NCI-H748 treated with DMSO at 0.1 percent for 48 hours (cell line): ENCODE data around the gene KMT2B.

Source experiments
- DNase-seq: peaks from one replicate; lab custom pipeline; 2025; lab: John Stamatoyannopoulos, UW

Gene KMT2B

DNA sequence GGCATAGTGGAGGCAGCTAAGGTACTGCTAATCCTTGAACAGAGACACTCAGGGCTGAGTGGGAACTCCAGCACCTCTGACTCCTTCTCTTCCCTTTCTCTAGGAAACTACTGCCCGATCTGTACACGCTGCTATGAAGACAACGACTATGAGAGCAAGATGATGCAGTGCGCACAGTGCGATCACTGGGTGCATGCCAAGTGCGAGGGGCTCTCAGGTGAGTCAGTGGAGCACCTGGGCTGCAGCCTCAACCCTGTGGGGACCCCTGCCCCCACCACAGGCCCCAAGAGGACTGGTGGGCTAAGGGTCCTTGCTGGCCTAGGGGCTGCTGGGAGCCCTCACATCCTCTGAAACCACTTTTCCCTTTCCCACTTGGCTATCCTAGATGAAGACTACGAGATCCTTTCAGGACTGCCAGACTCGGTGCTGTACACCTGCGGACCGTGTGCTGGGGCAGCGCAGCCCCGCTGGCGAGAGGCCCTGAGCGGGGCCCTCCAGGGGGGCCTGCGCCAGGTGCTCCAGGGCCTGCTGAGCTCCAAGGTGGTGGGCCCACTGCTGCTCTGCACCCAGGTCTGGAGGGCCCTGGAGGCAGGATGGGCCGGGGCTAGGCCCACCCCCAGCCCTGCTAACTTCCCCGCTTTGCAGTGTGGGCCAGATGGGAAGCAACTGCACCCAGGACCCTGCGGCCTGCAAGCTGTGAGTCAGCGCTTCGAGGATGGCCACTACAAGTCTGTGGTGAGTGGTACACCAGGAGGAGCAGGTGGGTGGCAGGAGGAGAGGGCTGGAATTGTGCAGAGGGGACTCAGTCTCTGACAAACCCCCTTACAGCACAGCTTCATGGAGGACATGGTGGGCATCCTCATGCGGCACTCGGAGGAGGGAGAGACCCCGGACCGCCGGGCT is 9.5 kb downstream of the KMT2B start:
- DNase-seq, result no peak

GRCh38 chr19:35727956-35728706 is 10.3 kb downstream of the KMT2B start:
- no peak for DNase-seq

DNA sequence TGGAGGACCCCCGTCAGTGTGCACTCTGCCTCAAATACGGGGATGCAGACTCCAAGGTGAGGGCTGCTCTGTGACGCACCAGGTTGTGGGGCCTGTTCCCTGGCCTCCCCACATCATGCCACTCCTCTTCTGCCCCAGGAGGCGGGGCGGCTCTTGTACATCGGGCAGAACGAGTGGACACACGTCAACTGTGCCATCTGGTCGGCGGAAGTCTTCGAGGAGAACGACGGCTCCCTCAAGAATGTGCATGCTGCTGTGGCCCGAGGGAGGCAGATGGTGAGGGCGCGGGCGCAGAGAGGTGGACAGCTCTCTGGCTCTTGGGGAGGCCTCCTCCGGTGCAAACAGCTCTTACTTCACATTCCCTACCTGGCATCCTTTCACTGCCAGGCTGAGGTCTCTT is 11.2 kb downstream of the KMT2B start:
- DNase-seq, result no peak

DNA sequence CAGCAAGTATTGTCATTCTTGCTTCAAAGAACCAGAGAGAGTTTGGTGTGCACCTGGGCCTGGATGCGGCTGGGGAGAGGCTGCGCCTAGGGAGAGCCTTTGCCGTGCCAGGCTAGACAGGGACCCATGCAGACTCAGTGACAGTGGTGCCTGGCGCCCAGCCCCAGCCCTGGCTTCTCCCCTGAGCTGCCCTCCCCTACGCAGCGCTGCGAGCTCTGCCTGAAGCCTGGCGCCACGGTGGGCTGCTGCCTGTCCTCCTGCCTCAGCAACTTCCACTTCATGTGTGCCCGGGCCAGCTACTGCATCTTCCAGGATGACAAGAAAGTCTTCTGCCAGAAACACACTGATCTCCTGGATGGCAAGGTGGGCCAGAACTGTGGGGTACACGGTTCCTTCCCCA is 12.0 kb downstream of the KMT2B start:
- DNase-seq, result no peak

GRCh38 chr19:35730326-35730725 is 12.5 kb downstream of the KMT2B start:
- DNase-seq, result no peak

DNA sequence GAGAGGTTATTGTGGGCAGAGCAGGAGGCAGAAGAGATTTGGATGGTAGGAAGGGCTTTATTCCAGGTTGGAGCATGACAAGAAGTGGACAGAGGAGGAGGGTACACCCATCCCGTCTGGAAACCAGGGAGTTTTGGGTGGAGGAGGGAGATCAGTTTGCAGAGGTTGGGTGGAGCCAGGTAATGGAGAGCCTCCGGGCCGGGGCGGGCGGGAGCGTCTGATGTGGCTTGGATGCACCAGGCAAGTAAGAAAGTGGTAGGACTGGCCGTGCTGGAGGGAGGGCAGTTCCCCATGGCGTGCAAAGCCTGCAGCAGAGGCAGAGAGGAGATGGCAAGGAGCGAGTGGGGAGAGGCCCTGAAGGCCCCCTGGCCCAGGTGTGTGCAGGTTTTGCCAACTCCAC is 13.6 kb downstream of the KMT2B start:
- no peak for DNase-seq

DNA sequence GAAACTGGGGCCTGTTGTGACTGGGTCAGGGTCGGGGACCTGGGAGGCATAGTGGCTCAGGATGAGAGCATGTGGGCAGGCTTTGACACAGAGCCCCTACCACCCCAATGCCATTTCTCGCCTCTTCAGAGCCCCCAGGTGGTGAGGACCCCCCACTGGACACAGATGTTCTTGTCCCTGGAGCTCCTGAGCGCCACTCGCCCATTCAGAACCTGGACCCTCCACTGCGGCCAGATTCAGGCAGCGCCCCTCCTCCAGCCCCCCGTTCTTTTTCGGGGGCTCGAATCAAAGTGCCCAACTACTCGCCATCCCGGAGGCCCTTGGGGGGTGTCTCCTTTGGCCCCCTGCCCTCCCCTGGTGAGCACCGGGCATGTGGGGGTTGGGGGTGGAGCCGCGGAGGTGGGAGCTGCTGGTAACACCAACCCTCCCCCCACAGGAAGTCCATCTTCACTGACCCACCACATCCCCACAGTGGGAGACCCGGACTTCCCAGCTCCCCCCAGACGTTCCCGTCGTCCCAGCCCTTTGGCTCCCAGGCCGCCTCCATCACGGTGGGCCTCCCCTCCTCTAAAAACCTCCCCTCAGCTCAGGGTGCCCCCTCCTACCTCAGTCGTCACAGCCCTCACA is 14.1 kb downstream of the KMT2B start:
- no peak for DNase-seq

DNA sequence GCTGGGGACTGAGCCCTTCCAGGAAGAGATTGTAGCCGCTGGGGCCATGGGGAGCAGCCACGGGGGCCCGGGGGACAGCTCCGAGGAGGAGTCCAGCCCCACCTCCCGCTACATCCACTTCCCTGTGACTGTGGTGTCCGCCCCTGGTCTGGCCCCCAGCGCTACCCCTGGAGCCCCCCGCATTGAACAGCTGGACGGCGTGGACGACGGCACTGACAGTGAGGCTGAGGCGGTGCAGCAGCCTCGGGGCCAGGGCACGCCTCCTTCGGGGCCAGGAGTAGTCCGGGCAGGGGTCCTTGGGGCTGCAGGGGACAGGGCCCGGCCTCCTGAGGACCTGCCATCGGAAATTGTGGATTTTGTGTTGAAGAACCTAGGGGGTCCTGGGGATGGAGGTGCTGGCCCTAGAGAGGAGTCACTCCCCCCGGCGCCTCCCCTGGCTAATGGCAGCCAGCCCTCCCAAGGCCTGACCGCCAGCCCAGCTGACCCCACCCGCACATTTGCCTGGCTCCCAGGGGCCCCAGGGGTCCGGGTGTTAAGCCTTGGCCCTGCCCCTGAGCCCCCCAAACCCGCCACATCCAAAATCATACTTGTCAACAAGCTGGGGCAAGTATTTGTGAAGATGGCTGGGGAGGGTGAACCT is 14.9 kb downstream of the KMT2B start:
- no peak for DNase-seq

DNA sequence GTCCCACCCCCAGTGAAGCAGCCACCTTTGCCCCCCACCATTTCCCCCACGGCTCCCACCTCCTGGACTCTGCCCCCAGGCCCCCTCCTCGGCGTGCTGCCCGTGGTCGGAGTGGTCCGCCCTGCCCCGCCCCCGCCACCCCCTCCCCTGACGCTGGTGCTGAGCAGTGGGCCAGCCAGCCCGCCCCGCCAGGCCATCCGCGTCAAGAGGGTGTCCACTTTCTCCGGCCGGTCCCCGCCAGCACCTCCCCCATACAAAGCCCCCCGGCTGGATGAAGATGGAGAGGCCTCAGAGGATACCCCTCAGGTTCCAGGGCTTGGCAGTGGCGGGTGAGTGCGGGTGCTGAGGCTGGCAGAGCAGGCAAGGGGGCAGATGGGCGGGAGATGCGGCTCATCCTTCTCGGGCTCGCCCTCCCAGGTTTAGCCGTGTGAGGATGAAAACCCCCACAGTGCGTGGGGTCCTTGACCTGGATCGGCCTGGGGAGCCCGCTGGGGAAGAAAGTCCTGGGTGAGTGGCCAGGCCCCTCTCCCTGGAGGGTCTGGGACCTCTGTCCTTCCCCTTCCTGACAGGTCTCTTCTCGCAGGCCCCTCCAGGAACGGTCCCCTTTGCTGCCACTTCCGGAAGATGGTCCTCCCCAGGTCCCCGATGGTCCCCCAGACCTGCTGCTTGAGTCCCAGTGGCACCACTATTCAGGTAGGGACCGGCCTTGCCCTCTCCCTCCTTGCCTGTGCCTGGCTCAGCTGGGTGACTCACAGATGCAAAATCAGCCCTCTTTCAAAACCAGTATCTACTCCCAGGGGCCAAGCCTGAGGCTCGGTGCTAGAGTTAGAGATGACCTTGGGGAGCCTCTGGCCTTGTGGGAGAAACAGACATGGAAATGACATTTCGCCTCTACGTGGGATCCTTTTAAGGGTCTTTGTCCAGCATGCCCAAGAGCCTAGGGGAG is 15.7 kb downstream of the KMT2B start:
- no peak for DNase-seq

DNA sequence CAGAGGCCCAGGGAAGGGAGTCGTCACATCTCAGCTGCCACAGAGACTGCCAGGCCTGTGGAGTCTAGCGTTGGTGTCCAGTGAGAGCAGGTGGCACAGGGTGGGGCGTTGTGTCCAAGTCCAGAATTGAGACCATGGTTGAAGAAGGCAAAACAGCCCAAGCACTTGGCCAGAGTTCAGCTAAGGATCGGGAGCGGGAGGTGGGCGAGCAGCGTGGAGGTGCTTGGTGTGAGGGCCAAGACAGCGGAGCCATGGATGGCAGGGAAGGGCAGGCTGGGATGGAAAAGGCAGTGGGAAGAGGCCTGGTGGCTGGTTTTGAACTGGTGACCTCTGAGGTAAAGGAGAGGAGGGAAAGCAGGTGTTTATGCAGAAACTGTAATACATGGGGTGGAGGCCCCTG is 16.5 kb downstream of the KMT2B start:
- DNase-seq, result no peak

DNA sequence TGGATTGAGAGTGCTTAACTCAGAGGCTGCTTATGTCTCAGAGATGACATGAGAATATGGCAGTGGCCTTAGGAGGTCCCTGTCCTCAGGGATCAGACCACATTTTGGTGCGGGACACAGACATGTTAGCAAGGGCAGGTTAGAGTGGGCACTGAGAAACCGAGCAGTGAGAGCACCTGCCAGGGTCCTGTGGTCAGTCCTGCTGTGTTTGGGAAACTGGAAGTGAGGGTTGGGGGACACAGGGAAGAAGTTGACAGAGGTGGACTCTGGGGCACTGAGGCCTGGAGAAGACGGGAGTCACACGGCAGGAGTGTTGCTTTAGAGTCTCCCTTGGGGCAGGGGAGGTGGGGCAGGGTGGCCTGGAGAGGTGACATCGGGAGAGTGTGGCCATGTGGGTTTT is 17.1 kb downstream of the KMT2B start:
- DNase-seq, result no peak

DNA sequence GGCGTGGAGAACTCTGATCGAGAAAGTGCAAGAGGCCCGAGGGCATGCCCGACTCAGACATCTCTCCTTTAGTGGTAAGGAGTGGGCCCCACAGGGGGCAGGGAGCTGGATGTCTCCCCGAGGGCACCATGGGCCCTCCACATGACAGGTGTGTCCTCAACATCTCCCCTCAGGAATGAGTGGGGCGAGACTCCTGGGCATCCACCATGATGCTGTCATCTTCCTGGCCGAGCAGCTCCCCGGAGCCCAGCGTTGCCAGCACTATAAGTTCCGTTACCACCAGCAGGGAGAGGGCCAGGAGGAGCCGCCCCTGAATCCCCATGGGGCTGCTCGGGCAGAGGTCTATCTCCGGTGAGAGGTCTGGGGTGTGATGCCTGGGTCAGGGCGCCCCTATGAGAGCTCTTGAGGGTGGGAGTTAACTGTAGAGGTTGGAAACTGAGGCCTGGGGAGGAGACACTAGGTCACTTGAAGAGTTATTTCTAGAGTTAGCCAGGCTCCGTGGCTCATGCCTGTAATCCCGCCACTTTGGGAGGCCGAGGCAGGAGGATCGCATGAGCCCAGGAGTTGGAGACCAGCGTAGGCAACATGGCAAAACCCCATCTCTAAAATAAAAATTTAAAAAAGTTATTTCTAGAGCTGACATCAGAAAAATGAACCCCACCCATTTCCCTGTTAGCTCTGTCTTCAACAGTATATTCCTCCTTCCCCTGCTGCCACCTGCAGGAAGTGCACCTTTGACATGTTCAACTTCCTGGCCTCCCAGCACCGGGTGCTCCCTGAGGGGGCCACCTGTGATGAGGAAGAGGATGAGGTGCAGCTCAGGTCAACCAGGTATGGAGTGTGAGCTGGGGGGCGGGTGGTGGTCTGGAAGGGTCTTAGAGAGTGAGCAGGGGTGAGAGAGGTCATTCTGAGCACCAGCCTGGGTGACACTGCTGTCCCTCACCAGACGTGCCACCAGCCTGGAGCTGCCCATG is 19.4 kb downstream of the KMT2B start:
- no peak for DNase-seq

DNA sequence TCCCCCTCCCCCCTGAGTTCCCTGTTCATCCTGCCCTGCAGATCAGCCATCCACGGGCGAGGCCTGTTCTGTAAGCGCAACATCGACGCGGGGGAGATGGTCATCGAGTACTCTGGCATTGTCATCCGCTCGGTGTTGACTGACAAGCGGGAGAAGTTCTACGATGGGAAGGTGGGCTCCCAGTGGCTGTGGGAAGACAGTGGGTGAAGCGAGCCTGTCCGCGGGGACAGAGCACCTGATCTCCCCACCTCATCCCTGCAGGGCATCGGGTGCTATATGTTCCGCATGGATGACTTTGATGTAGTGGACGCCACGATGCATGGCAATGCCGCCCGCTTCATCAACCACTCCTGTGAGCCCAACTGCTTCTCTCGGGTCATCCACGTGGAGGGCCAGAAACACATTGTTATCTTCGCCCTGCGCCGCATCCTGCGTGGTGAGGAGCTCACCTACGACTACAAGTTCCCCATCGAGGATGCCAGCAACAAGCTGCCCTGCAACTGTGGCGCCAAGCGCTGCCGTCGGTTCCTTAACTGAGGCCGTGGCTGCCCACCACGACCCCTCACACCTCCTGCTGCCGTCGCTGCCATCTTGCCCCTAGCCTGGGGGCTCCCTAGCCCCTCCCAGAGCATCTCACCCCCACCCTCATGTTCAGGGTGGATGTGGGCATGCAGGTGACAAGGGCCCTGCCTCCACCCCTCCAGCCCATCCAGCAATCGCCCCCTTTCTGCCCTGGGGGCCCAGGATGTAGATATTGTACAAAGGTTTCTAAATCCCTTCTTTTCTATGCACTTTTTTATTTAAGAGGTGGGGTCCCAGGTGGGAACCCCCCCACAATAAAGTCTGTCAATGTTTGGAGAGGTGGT is 20.5 kb downstream of the KMT2B start:
- no peak for DNase-seq

DNA sequence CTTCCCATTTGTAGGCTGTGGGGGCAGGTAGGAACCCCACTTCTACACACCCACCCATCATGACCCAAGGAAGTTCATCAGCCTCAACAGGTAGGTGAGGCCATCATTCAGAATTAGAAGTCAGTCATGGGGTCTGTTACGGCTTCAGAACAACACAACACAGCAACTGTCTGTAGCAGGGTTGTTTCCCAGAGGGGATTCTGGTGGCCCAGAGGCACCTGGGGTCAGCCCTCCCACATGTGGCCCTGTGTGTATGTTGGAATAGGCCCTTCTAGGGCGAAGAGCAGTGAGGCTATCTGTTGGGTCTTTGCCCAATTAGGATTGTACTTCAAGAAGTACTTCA is 21.1 kb downstream of the KMT2B start:
- DNase-seq, result no peak

- no peak for DNase-seq
Measured at GRCh38 chr19:35739275-35740107, 21.7 kb downstream of the KMT2B start.

- no peak for DNase-seq
Measured at GRCh38 chr19:35740108-35740422, 22.3 kb downstream of the KMT2B start.

DNA sequence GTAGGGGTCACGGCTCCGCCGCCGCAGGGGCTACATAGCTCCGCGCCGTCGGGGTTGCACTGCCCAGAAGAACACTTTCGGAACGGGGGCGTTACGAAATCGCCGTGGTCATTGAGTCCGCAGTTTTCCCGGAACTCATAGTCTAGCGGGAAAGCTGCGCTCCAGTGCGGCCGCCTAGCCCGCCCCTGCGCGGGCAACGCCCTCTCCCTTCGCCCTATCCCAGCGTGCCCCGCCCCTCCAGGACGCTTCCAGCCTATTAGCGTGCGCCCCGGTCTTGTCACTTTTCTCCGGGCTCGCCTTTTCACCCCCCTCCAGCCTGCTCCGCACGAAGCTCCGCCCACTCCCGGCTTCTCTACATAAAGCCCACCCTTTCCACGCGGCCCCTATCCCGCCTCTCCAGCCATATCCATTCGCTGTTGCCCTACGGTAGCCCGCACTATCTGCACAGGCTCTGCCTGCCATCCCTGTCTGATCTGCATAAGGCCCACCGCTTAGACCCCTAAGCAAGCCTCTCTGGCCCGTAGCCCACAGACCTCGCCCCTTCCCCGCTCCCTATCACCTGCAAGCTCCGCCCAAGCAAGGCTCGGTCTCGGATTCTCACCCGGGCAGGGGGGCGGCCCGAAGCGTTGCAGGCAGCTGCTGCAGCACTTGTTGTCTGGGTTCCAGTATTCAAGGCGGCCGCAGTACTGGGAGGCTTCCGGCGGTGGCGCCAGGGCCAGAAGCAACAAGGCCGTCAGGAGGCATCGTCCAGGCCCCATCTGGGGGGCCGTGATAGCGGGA is 22.8 kb downstream of the KMT2B start:
- DNase-seq, result peak; percentile 99

- DNase-seq, result peak; percentile 69
Measured at GRCh38 chr19:35741203-35741515, 23.4 kb downstream of the KMT2B start.
